Adrenal gland (tissue), 12 donors: ENCODE measurements around the gene AKT3. TPM values are rescaled to one million over a fixed set of nuclear protein-coding genes. Genes with fewer than 3 reads are reported as not detected.

Source experiments
- DNase-seq, 7 donors: peaks; one replicate each; pipeline ENCODE4 v3.0.0-alpha.2; 2019 to 2020
- H3K27ac ChIP-seq, 5 donors: fragments of 200-600 bp; sonication (generic) in 4 of 5; 1 replicate in 3 of 5; 2 replicates in 2 of 5; pipeline versions ENCODE4 v1.5.1 to v1.8.0; 2016 to 2020; ENCODE audit warnings: mild to moderate bottlenecking in 1 of 5
- H3K27me3 ChIP-seq: fragments of 200-600 bp; 2 replicates; pipeline ENCODE4 v1.8.0; 2021
- H3K36me3 ChIP-seq, 2 donors: fragments of 200-600 bp; replicated peaks in 1 of 2; 1 replicate in 1 of 2; 2 replicates in 1 of 2; pipeline versions ENCODE4 v1.5.1 to v1.8.0; 2018 to 2022
- H3K4me1 ChIP-seq, 2 donors: fragments of 200-600 bp; replicated peaks in 1 of 2; 1 replicate in 1 of 2; 2 replicates in 1 of 2; pipeline versions ENCODE4 v1.5.1 to v1.8.0; 2018 to 2021
- H3K4me3 ChIP-seq, 4 donors: fragments of 200-600 bp; sonication (generic) in 3 of 4; one replicate each; pipeline ENCODE4 v1.5.1; 2016 to 2018
- H3K9me3 ChIP-seq, 3 donors: fragments of 200-600 bp; sonication (generic) in 1 of 3; replicated peaks in 1 of 3; 1 replicate in 2 of 3; 2 replicates in 1 of 3; pipeline versions ENCODE4 v1.5.1 to v1.8.0; 2016 to 2021
- CTCF ChIP-seq, 6 experiments: fragments of 450-650 bp in 4 of 6; fragments of 200-600 bp in 2 of 6; sonication (generic) in 1 of 6; IDR thresholded peaks; 1 replicate in 5 of 6; 2 replicates in 1 of 6; pipeline versions ENCODE4 v1.5.1 to v1.8.0; 2016 to 2021; ENCODE audit warnings: antibody characterized with exemption in 6 of 6, mild to moderate bottlenecking in 2 of 6, moderate library complexity in 1 of 6
- POLR2A ChIP-seq, 2 donors: fragments of 450-650 bp; IDR thresholded peaks; one replicate each; pipeline ENCODE4 v1.6.1; 2017; ENCODE audit warnings: antibody characterized with exemption in 2 of 2, mild to moderate bottlenecking in 2 of 2, moderate library complexity in 1 of 2
- WGBS, 4 donors: extraction: QIAGEN DNeasy Blood & Tissue Kit in 2 of 4; methylation state at CpG; one replicate each; pipeline versions ENCODE4 v1.1.5 to v1.1.7; 2013 to 2017; 5-methylcytosine and 5-hydroxymethylcytosine counted together
- intact Hi-C, 2 donors: fragments of 100-400 bp; cut with DNase I; formaldehyde crosslinking; loops; one replicate each; pipeline versions ENCODE4 v1.14.1 to v1.15.0; 2022 to 2023
- polyA plus RNA-seq, 3 donors: library from polyadenylated mRNA; stranded (reverse); fragments of 200-250 nt in 2 of 3; fragments of 350-450 nt in 1 of 3; fragmentation: Illumina TruSeq in 1 of 3; extraction: RNeasy Lipid Tissue Mini Kit (QIAGEN cat#74804) in 1 of 3; gene quantifications; one replicate each; pipeline ENCODE4 v1.2.3, GENCODE V29; 2013 to 2014
- total RNA-seq, 9 donors: library from RNA; depleted of rRNA in 4 of 9; stranded (reverse); fragments of >200 nt in 4 of 9; fragments of 120-200 nt in 1 of 9; fragmentation: NEBNext Ultra II Directional in 1 of 9; extraction: Animal tissue kit (Norgen Biotek cat#: 25700) in 1 of 9; gene quantifications; one replicate each; pipeline versions ENCODE4 v1.1.0 to v1.2.4, GENCODE V29; 2013 to 2023
- donor health status: healthy with polysubstance abuse.
- donor health status: Bipolar disorder and iron deficiency.
- donor health status: DM: yes; HTN: yes; CAD: no.
- donor health status: DM: no; HTN: no; CAD: no.
- donor health status: DM: no; HTN: no; CAD: no.
- donor health status: DM: yes; HTN: yes; CAD: no.

The AKT3 gene
- total and polyA plus RNA-seq, 12 donors: 11.4 to 82.3 (median 32.4) TPM

DNA sequence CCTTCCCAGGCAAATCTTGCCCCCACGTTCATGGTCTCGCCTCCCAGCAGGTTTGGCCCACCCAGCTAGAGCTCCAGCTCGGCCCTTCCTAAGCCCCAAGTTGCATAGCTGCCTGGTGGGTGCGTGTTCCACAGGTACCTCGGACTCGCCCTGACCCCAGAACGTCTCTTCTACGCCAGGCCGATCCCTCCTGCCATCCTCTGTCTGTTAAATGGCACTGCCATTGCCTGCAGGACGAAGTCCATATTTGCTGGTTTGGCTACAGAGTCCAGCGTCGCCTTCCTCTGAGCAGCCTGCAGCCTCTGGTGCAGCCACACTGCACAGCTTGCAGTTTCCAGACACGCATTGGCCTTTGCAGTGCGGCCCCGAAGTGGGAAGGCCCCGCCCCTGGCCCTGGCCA, 366.1 kb downstream of the AKT3 start:
- 95 to 99% (median 96%) methylated on average over 15 to 16 of the region's 16 CpGs for WGBS, 4 donors

GRCh38 chr1:243483071-243483771, 366.8 kb downstream of the AKT3 start:
- Histone ChIP-seq H3K4me1 (peaks cover 8 to 13% of the 10 kb centered on the region in 2 donors), H3K27ac (peak overlapping the region in 1 of 5 donors; percentile 19), H3K36me3 (no peaks in the 10 kb centered on the region), H3K4me3 (peak overlapping the region in 2 of 4 donors; percentile 32 to 46), H3K9me3 (no peaks in the 10 kb centered on the region), H3K27me3 (no peaks in the 10 kb centered on the region)
- 15 to 34% (median 21%) methylated on average over 22 to 59 of the region's 60 CpGs for WGBS, 4 donors
- TF ChIP-seq POLR2A (IDR thresholded peaks at IDR 0.05) (no peak), CTCF (IDR thresholded peaks at IDR 0.05) (peak in 2 of 6 experiments; percentile 19 to 34)
- peak in 3 of 7 donors; percentile 22 to 39 (median 36) for DNase-seq
- intact Hi-C loops: no loop called here

More for the DNA sequence above, 366.1 kb downstream of the AKT3 start:
- H3K4me1 ChIP-seq: peaks cover 8 to 13% of the 10 kb centered on the region in 2 donors
- no peak overlapping the region for H3K27ac ChIP-seq
- H3K9me3 ChIP-seq: no peaks in the 10 kb centered on the region
- no peaks in the 10 kb centered on the region for H3K27me3 ChIP-seq
- no peak for TF ChIP-seq POLR2A (IDR thresholded peaks at IDR 0.05)
- TF ChIP-seq CTCF (IDR thresholded peaks at IDR 0.05): no peak
- no peaks in the 10 kb centered on the region for H3K36me3 ChIP-seq
- DNase-seq: peak in 1 of 7 donors; percentile 14
- intact Hi-C loops: no loop called here
- no peak overlapping the region for H3K4me3 ChIP-seq

DNA sequence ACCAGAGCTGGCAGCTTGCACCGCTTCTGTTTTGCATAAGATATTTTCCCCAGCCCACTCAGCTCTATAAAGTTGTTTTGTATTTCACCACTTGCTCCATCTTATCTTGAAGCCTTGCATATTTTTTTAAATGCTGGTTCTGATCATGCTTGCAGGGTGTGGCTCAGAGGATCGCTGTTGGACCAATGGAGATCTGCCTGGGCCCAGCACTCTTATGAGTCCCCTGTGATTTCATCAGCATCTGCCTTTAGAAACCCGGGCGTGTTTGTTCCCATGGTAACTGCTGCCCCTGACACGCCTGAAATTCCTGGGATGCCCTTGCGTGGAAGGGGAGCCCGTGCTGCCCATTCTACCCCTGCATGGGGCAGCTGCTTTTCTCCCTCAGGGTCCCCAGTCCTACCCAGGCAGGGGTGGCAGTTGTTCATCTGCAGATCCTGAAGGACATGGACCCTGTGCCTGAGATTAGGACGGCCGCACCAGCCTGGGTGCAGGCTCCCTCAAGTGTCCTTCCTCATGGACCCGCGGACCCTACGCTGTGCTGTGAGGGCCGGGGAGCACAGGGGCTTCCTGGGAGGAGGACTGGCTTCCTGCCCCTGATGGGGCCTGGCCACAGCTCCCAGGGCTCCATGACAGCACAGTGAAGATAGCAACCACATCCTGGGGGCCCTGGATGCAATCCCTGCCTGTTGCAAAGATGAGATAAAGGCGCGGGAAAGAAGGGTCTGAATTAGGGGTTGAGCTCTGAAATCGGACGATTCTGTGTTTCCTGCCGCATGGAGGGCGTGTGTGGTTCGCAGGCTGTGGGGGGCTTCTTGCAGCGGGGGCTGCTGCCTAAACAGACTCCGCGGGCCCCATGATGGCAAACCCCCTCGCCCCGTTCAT, 367.7 kb downstream of the AKT3 start:
- TF ChIP-seq POLR2A (IDR thresholded peaks at IDR 0.05): no peak
- no peak for TF ChIP-seq CTCF (IDR thresholded peaks at IDR 0.05)
- Histone ChIP-seq H3K4me1 (peaks cover 8 to 13% of the 10 kb centered on the region in 2 donors), H3K9me3 (no peaks in the 10 kb centered on the region), H3K27ac (peak overlapping the region in 1 of 5 donors; percentile 19), H3K36me3 (no peaks in the 10 kb centered on the region), H3K4me3 (peak overlapping the region in 2 of 4 donors; percentile 32 to 46), H3K27me3 (no peaks in the 10 kb centered on the region)
- intact Hi-C loops: no loop called here
- DNase-seq: peak in 1 of 7 donors; percentile 71
- WGBS, 4 donors: 43 to 52% (median 49%) methylated on average over 15 to 25 of the region's 25 CpGs

- intact Hi-C loops: no loop called here
- no peak for DNase-seq
- no peak for TF ChIP-seq POLR2A (IDR thresholded peaks at IDR 0.05)
- TF ChIP-seq CTCF (IDR thresholded peaks at IDR 0.05): no peak
- Histone ChIP-seq H3K4me3 (no peak overlapping the region), H3K9me3 (no peaks in the 10 kb centered on the region), H3K27ac (no peak overlapping the region), H3K36me3 (no peaks in the 10 kb centered on the region), H3K27me3 (no peaks in the 10 kb centered on the region), H3K4me1 (peaks cover 8 to 13% of the 10 kb centered on the region in 2 donors)
- WGBS, 4 donors: 94 to 98% (median 96%) methylated on average over 5 of the region's 5 CpGs
Measured at GRCh38 chr1:243481101-243481500, 368.9 kb downstream of the AKT3 start.
